ENCODE data around the gene WLS.

GRCh38 chr1:68183895-68184294 is 48.4 kb downstream of the WLS start:
- TF ChIP-seq CTCF (IDR thresholded peaks at IDR 0.05) (no peak), EZH2 (IDR thresholded peaks at IDR 0.05; ENCODE audit: borderline replicate concordance, insufficient read depth, low read depth, low read length, poor library complexity, severe bottlenecking) (no peak)

All from B cell (primary cell).